HepG2 (cell line): ENCODE results near the gene HOXA4. TPM values are rescaled to one million over a fixed set of nuclear protein-coding genes. Genes with fewer than 3 reads are reported as not detected.

Experiments
- ARHGAP35 ChIP-seq: sonication (generic); formaldehyde crosslinking; IDR thresholded peaks from 2 replicates; pipeline ENCODE4 v1.9.0; 2022; ENCODE audit warnings: mild to moderate bottlenecking, inconsistent platforms, moderate library complexity, missing genetic modification reagents, borderline replicate concordance
- E2F5 ChIP-seq: sonication (generic); formaldehyde crosslinking; conservative IDR thresholded peaks from 2 replicates; pipeline ENCODE4 v1.4.0; 2020; ENCODE audit warnings: missing genetic modification reagents
- ETV5 ChIP-seq: IDR thresholded peaks from 2 replicates; pipeline ENCODE4 v1.6.1; 2018; ENCODE audit warnings: missing biosample characterization, missing genetic modification reagents, inconsistent platforms, borderline replicate concordance
- HCFC1 ChIP-seq: fragments of 150-350 bp; IDR thresholded peaks from 2 replicates; pipeline ENCODE4 v1.6.1; 2014; ENCODE audit warnings: low read depth, low read length
- HMG20B ChIP-seq: conservative IDR thresholded peaks from 2 replicates; pipeline ENCODE4 v1.6.1; 2016; ENCODE audit warnings: missing genetic modification reagents, missing compliant biosample characterization
- HNF4A ChIP-seq: sonication (generic); formaldehyde crosslinking; IDR thresholded peaks from 2 replicates; pipeline ENCODE4 v1.4.0; 2020; ENCODE audit warnings: missing genetic modification reagents
- KMT2B ChIP-seq: IDR thresholded peaks from 2 replicates; pipeline ENCODE4 v1.6.1; 2016; ENCODE audit warnings: missing genetic modification reagents, missing compliant biosample characterization
- MLLT10 ChIP-seq: sonication (generic); formaldehyde crosslinking; IDR thresholded peaks from 2 replicates; pipeline ENCODE4 v1.4.0; 2020; ENCODE audit warnings: missing genetic modification reagents
- MTERF4 ChIP-seq: sonication (generic); formaldehyde crosslinking; IDR thresholded peaks from 2 replicates; pipeline ENCODE4 v1.8.0; 2023; ENCODE audit warnings: mild to moderate bottlenecking, missing genetic modification reagents
- REXO4 ChIP-seq: sonication (generic); formaldehyde crosslinking; IDR thresholded peaks from 2 replicates; pipeline ENCODE4 v1.8.0; 2022; ENCODE audit warnings: missing genetic modification reagents, mild to moderate bottlenecking, borderline replicate concordance
- RFX5 ChIP-seq: IDR thresholded peaks from 2 replicates; pipeline ENCODE4 v1.6.1; 2011; ENCODE audit warnings: low read depth, low read length, improper control_type of control experiment
- RXRB ChIP-seq: IDR thresholded peaks from 2 replicates; pipeline ENCODE4 v1.6.1; 2016; ENCODE audit warnings: borderline replicate concordance, missing genetic modification reagents, missing compliant biosample characterization
- SMARCE1 ChIP-seq: fragments of 450-650 bp; IDR thresholded peaks from 2 replicates; pipeline ENCODE4 v1.6.1; 2017; ENCODE audit warnings: borderline replicate concordance
- SOX5 ChIP-seq: IDR thresholded peaks from 2 replicates; pipeline ENCODE4 v1.6.1; 2016; ENCODE audit warnings: borderline replicate concordance
- ZMAT5 ChIP-seq: sonication (generic); formaldehyde crosslinking; IDR thresholded peaks from 2 replicates; pipeline ENCODE4 v1.5.0; 2020; ENCODE audit warnings: mild to moderate bottlenecking, low read depth, missing genetic modification reagents, borderline replicate concordance
- ZNF205 ChIP-seq: IDR thresholded peaks from 2 replicates; pipeline ENCODE4 v1.6.1; 2018; ENCODE audit warnings: missing biosample characterization, missing genetic modification reagents
- ZNF337 ChIP-seq: sonication (generic); formaldehyde crosslinking; IDR thresholded peaks from 2 replicates; pipeline ENCODE4 v1.5.1; 2020; ENCODE audit warnings: missing genetic modification reagents, low read depth, mild to moderate bottlenecking, borderline replicate concordance
- ZNF383 ChIP-seq: sonication (generic); formaldehyde crosslinking; IDR thresholded peaks from 2 replicates; pipeline ENCODE4 v1.4.0; 2020; ENCODE audit warnings: missing genetic modification reagents, mild to moderate bottlenecking, borderline replicate concordance
- ZNF543 ChIP-seq: sonication (generic); formaldehyde crosslinking; IDR thresholded peaks from 2 replicates; pipeline ENCODE4 v1.4.0; 2020; ENCODE audit warnings: mild to moderate bottlenecking, missing genetic modification reagents
- ZNF556 ChIP-seq: sonication (generic); formaldehyde crosslinking; IDR thresholded peaks from 2 replicates; pipeline ENCODE4 v1.4.0; 2020; ENCODE audit warnings: mild to moderate bottlenecking, missing genetic modification reagents, borderline replicate concordance
- ZNF652 ChIP-seq: IDR thresholded peaks from 2 replicates; pipeline ENCODE4 v1.6.1; 2016; ENCODE audit warnings: low read depth, borderline replicate concordance
- ZSCAN12 ChIP-seq: sonication (generic); formaldehyde crosslinking; IDR thresholded peaks from 2 replicates; pipeline ENCODE4 v1.9.0; 2021; ENCODE audit warnings: mild to moderate bottlenecking, missing genetic modification reagents
- polyA plus RNA-seq, 8 experiments: library from polyadenylated mRNA; depleted of rRNA in 3 of 8; stranded (reverse) in 7 of 8; unstranded in 1 of 8; fragments of >200 nt; fragmentation: Illumina TruSeq in 4 of 8; extraction: Trizol in 4 of 8; gene quantifications; 2 replicates each; pipeline versions ENCODE4 v1.2.1 to v1.2.3, GENCODE V29; 2011 to 2016; ENCODE audit warnings: low read depth in 4 of 8, missing spikeins in 1 of 8, mixed read lengths in 1 of 8; ENCODE audit not compliant: insufficient read depth in 1 of 8
- total RNA-seq, 5 experiments: library from RNA; depleted of rRNA; stranded (reverse); fragments of >200 nt; fragmentation: Illumina TruSeq; extraction: Trizol; gene quantifications; 2 replicates each; pipeline ENCODE4 v1.2.3, GENCODE V29; 2016; ENCODE audit warnings: low read depth in 1 of 5
- TF ChIP-seq, protein P1 (sequence below): sonication (generic); formaldehyde crosslinking; IDR thresholded peaks from 2 replicates; pipeline ENCODE4 v1.8.0; 2022; ENCODE audit warnings: missing genetic modification reagents, mild to moderate bottlenecking, borderline replicate concordance
- TF ChIP-seq, protein P2 (sequence below): sonication (generic); formaldehyde crosslinking; IDR thresholded peaks from 2 replicates; pipeline ENCODE4 v1.4.0; 2020; ENCODE audit warnings: missing genetic modification reagents

Gene HOXA4
- total and polyA plus RNA-seq, 2 of the 13 experiments (the other 11 are each of a cell fraction or from before 2014, with no cell fraction given) = 2.4 to 5.4 TPM

GRCh38 chr7:27160546-27161213 is 30.1 kb upstream of the HOXA4 start (continued):
- TF ChIP-seq MTERF4 (CRISPR knock-in tag) = no peak; the same call in 1 of the 2 replicates
- TF ChIP-seq ZNF337 (CRISPR knock-in tag) = no peak
- TF ChIP-seq MLLT10 (CRISPR knock-in tag) = no peak
- peak; percentile 42; the same call in 1 of the 2 replicates for TF ChIP-seq ZNF543
- TF ChIP-seq RXRB (CRISPR knock-in tag) = no peak
- TF ChIP-seq, protein P1, sequence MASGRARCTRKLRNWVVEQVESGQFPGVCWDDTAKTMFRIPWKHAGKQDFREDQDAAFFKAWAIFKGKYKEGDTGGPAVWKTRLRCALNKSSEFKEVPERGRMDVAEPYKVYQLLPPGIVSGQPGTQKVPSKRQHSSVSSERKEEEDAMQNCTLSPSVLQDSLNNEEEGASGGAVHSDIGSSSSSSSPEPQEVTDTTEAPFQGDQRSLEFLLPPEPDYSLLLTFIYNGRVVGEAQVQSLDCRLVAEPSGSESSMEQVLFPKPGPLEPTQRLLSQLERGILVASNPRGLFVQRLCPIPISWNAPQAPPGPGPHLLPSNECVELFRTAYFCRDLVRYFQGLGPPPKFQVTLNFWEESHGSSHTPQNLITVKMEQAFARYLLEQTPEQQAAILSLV = no peak
- no peak for TF ChIP-seq ZSCAN12 (CRISPR knock-in tag)
- no peak for TF ChIP-seq ZNF205 (CRISPR knock-in tag)
- no peak for TF ChIP-seq HNF4A (CRISPR knock-in tag)
- TF ChIP-seq SMARCE1 = no peak
- no peak for TF ChIP-seq HCFC1
- no peak for TF ChIP-seq ZNF652 (CRISPR knock-in tag)
- TF ChIP-seq REXO4 (CRISPR knock-in tag) = no peak
- TF ChIP-seq, protein P2, sequence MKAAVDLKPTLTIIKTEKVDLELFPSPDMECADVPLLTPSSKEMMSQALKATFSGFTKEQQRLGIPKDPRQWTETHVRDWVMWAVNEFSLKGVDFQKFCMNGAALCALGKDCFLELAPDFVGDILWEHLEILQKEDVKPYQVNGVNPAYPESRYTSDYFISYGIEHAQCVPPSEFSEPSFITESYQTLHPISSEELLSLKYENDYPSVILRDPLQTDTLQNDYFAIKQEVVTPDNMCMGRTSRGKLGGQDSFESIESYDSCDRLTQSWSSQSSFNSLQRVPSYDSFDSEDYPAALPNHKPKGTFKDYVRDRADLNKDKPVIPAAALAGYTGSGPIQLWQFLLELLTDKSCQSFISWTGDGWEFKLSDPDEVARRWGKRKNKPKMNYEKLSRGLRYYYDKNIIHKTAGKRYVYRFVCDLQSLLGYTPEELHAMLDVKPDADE (CRISPR knock-in tag) = no peak
- TF ChIP-seq ETV5 = no peak
- TF ChIP-seq RFX5 = no peak
- 0 out of 2 replicates have a peak, but pooled peaks have one; percentile 21 for TF ChIP-seq ZNF556 (CRISPR knock-in tag)
- no peak for TF ChIP-seq HMG20B (CRISPR knock-in tag)
- no peak for TF ChIP-seq E2F5
- TF ChIP-seq ZMAT5 (CRISPR knock-in tag) = no peak
- no peak; the same call in 1 of the 2 replicates for TF ChIP-seq ZNF383
- no peak for TF ChIP-seq KMT2B (CRISPR knock-in tag)
- no peak for TF ChIP-seq SOX5 (CRISPR knock-in tag)
- no peak for TF ChIP-seq ARHGAP35
